ENCODE results near the gene SLC38A10. TPM values are rescaled to one million over a fixed set of nuclear protein-coding genes. Genes with fewer than 3 reads are reported as not detected.

The SLC38A10 gene
- total RNA-seq, 1 donor from 2014 or later: 97.1 TPM

- DNase-seq (peak; percentile 49), ATAC-seq (ENCODE audit: low read depth) (peak; percentile 71)
- peak overlapping the region; percentile 86 for H3K4me3 Mint-ChIP-seq
- H3K27ac Mint-ChIP-seq: peak overlapping the region; percentile 89
- ChIA-PET CTCF (interaction anchor here (1.3 to 1.4 kb wide), 2 partner anchors 46 to 267 kb away, joined by 3 to 4 read pairs; partner anchors contain the start of genes NDUFAF8 and TEPSIN), POLR2A (interaction anchor here (0.6 to 2.5 kb wide), 7 partner anchors 8 to 267 kb away, joined by 3 to 11 read pairs (median 4); partner anchors contain the start of genes FAAP100 and SLC38A10)
- H3K36me3 Mint-ChIP-seq (ENCODE audit: low read depth): peaks cover 43% of the 10 kb centered on the region
- intact Hi-C loops (cut with micrococcal nuclease): no loop called here
- H3K9me3 Mint-ChIP-seq: no peaks in the 10 kb centered on the region
- no peaks in the 10 kb centered on the region for H3K27me3 Mint-ChIP-seq
- no peak for TF ChIP-seq CTCF (IDR thresholded peaks at IDR 0.05)
- peaks cover 30% of the 10 kb centered on the region for H3K4me1 Mint-ChIP-seq
These were observed 9.8 kb downstream of the SLC38A10 start for GRCh38 chr17:81285179-81285878.

GRCh38 chr17:81282876-81283275 is 12.2 kb downstream of the SLC38A10 start:
- Mint-ChIP-seq H3K36me3 (ENCODE audit: low read depth) (peaks cover 43% of the 10 kb centered on the region), H3K27me3 (no peaks in the 10 kb centered on the region), H3K27ac (no peak overlapping the region), H3K4me3 (no peak overlapping the region), H3K9me3 (no peaks in the 10 kb centered on the region), H3K4me1 (peaks cover 27% of the 10 kb centered on the region)
- POLR2A ChIA-PET: interaction anchor here (0.6 kb wide), 1 partner anchor 16 kb away, joined by 3 read pairs; no protein-coding TSS in a partner anchor
- ATAC-seq (ENCODE audit: low read depth) (no peak), DNase-seq (no peak)
- no peak for TF ChIP-seq CTCF (IDR thresholded peaks at IDR 0.05)
- intact Hi-C loops (cut with micrococcal nuclease): no loop called here
- CTCF ChIA-PET: no interaction called here

- ATAC-seq (ENCODE audit: low read depth) (no peak), DNase-seq (no peak)
- H3K27me3 Mint-ChIP-seq: no peaks in the 10 kb centered on the region
- peaks cover 25% of the 10 kb centered on the region for H3K4me1 Mint-ChIP-seq
- no peak overlapping the region for H3K4me3 Mint-ChIP-seq
- H3K9me3 Mint-ChIP-seq: no peaks in the 10 kb centered on the region
- no peak overlapping the region for H3K27ac Mint-ChIP-seq
- TF ChIP-seq CTCF (IDR thresholded peaks at IDR 0.05): no peak
- intact Hi-C loops (cut with micrococcal nuclease): no loop called here
- ChIA-PET CTCF (no interaction called here), POLR2A (no interaction called here)
- H3K36me3 Mint-ChIP-seq (ENCODE audit: low read depth): peaks cover 44% of the 10 kb centered on the region
These were observed 13.0 kb downstream of the SLC38A10 start for GRCh38 chr17:81282141-81282540.

- CTCF ChIA-PET: no interaction called here
- H3K27ac Mint-ChIP-seq: no peak overlapping the region
- no peaks in the 10 kb centered on the region for H3K9me3 Mint-ChIP-seq
- ATAC-seq (ENCODE audit: low read depth) (no peak), DNase-seq (no peak)
- no peak overlapping the region for H3K4me3 Mint-ChIP-seq
- POLR2A ChIA-PET: no interaction called here
- intact Hi-C loops (cut with micrococcal nuclease): no loop called here
- peaks cover 55% of the 10 kb centered on the region for H3K36me3 Mint-ChIP-seq (ENCODE audit: low read depth)
- no peak for TF ChIP-seq CTCF (IDR thresholded peaks at IDR 0.05)
- no peaks in the 10 kb centered on the region for H3K27me3 Mint-ChIP-seq
- peaks cover 13% of the 10 kb centered on the region for H3K4me1 Mint-ChIP-seq
These were observed 14.5 kb downstream of the SLC38A10 start for GRCh38 chr17:81280571-81280970.

GRCh38 chr17:81279278-81280275 is 15.5 kb downstream of the SLC38A10 start:
- DNase-seq: no peak
- H3K4me1 Mint-ChIP-seq: peaks cover 4% of the 10 kb centered on the region
- H3K4me3 Mint-ChIP-seq: no peak overlapping the region
- H3K27ac Mint-ChIP-seq: no peak overlapping the region
- intact Hi-C loops (cut with micrococcal nuclease): no loop called here
- H3K36me3 Mint-ChIP-seq (ENCODE audit: low read depth): peaks cover 60% of the 10 kb centered on the region
- TF ChIP-seq CTCF (IDR thresholded peaks at IDR 0.05): no peak
- no peaks in the 10 kb centered on the region for H3K27me3 Mint-ChIP-seq
- POLR2A ChIA-PET: no interaction called here
- CTCF ChIA-PET: no interaction called here
- no peaks in the 10 kb centered on the region for H3K9me3 Mint-ChIP-seq
- ATAC-seq (ENCODE audit: low read depth): no peak

All from activated B cell treated with CpG ODN at 0.5 μM for 24 hours (primary cell).